H1 (cell line): ENCODE measurements around the gene ARHGAP26. TPM values are rescaled to one million over a fixed set of nuclear protein-coding genes. Genes with fewer than 3 reads are reported as not detected.

Experiments used
- CTCF ChIA-PET: fragments of 300-600 bp; sonication (Branson Sonifier 250); formaldehyde crosslinking; loops from one replicate; lab custom pipeline; 2021; ENCODE audit not compliant: partially characterized antibody; lab: Charles Lee
- POLR2A ChIA-PET: fragments of 300-600 bp; sonication (Branson Sonifier 250); formaldehyde crosslinking; loops from one replicate; lab custom pipeline; 2021; ENCODE audit warnings: inconsistent platforms; ENCODE audit not compliant: partially characterized antibody; lab: Charles Lee
- DNase-seq, 2 experiments: peaks; one replicate each; pipeline versions ENCODE4 v3.0.0 to v3.0.0-alpha.2; 2010 to 2022; ENCODE audit warnings: low spot score in 2 of 2, low read depth in 1 of 2, mixed read lengths in 1 of 2
- FAIRE-seq: peaks from 2 replicates; lab custom pipeline; 2011; peaks lifted over from hg19 to GRCh38; lab: Jason Lieb, UNC
- H2AFZ ChIP-seq: 2 replicates; pipeline ENCODE4 v1.8.1; 2012; ENCODE audit warnings: low read length, inconsistent platforms
- H2AK5ac ChIP-seq: 2 replicates; pipeline ENCODE4 v1.6.1; 2013; ENCODE audit warnings: low read depth, low read length
- H2BK120ac ChIP-seq: replicated peaks from 2 replicates; pipeline ENCODE3; 2013; ENCODE audit warnings: low read depth, low read length, inconsistent platforms
- H2BK12ac ChIP-seq: 2 replicates; pipeline ENCODE4 v1.6.1; 2013; ENCODE audit warnings: low read depth, low read length
- H2BK15ac ChIP-seq: 2 replicates; pipeline ENCODE4 v1.6.1; 2013; ENCODE audit warnings: low read length
- H2BK20ac ChIP-seq: 2 replicates; pipeline ENCODE4 v1.6.1; 2013; ENCODE audit warnings: low read length
- H2BK5ac ChIP-seq: 2 replicates; pipeline ENCODE4 v1.6.1; 2013; ENCODE audit warnings: low read depth, low read length
- H3K14ac ChIP-seq: 2 replicates; pipeline ENCODE4 v1.6.1; 2013; ENCODE audit warnings: inconsistent platforms; ENCODE audit not compliant: insufficient read length
- H3K18ac ChIP-seq: 2 replicates; pipeline ENCODE4 v1.6.1; 2013; ENCODE audit warnings: low read length; ENCODE audit errors: extremely low read depth
- H3K23ac ChIP-seq: 2 replicates; pipeline ENCODE4 v1.6.1; 2013; ENCODE audit warnings: inconsistent platforms; ENCODE audit not compliant: insufficient read length
- H3K23me2 ChIP-seq: 2 replicates; pipeline ENCODE4 v1.6.1; 2013; ENCODE audit warnings: low read depth, low read length
- H3K27ac ChIP-seq: 2 replicates; pipeline ENCODE4 v1.6.1; 2011; ENCODE audit warnings: low read depth, low read length, inconsistent platforms
- H3K27me3 ChIP-seq, 4 experiments: replicated peaks in 1 of 4; 1 replicate in 1 of 4; 2 replicates in 3 of 4; pipeline versions ENCODE4 v1.6.1 to v1.8.1; 2011 to 2013; ENCODE audit warnings: low read length in 3 of 4, mild to moderate bottlenecking in 3 of 4, inconsistent platforms in 2 of 4, mixed read lengths in 2 of 4, moderate library complexity in 1 of 4; ENCODE audit not compliant: control insufficient read depth in 3 of 4, insufficient read depth in 3 of 4; ENCODE audit errors: extremely low read depth in 1 of 4
- H3K36me3 ChIP-seq, 4 experiments: 2 replicates each; pipeline versions ENCODE4 v1.6.1 to v1.8.1; 2011 to 2013; ENCODE audit warnings: mild to moderate bottlenecking in 4 of 4, low read length in 3 of 4, moderate library complexity in 2 of 4, control low read depth in 1 of 4, inconsistent platforms in 1 of 4; ENCODE audit not compliant: insufficient read depth in 4 of 4, control insufficient read depth in 2 of 4
- H3K4ac ChIP-seq: replicated peaks from 2 replicates; pipeline ENCODE3; 2013; ENCODE audit warnings: low read length, low read depth, mixed read lengths, inconsistent platforms; ENCODE audit not compliant: insufficient read length
- H3K4me1 ChIP-seq, 4 experiments: replicated peaks in 1 of 4; 1 replicate in 1 of 4; 2 replicates in 3 of 4; pipeline versions ENCODE4 v1.6.1 to v1.8.1; 2011 to 2013; ENCODE audit warnings: low read length in 3 of 4, inconsistent platforms in 2 of 4, mixed read lengths in 1 of 4; ENCODE audit not compliant: insufficient read depth in 4 of 4, control insufficient read depth in 3 of 4
- H3K4me2 ChIP-seq, 2 experiments: 2 replicates each; pipeline versions ENCODE4 v1.6.1 to v1.8.1; 2011 to 2013; ENCODE audit warnings: low read depth in 2 of 2, low read length in 2 of 2, control low read depth in 1 of 2, inconsistent platforms in 1 of 2, mild to moderate bottlenecking in 1 of 2; ENCODE audit not compliant: insufficient read depth in 1 of 2
- H3K4me3 ChIP-seq, 4 experiments: fragments of 200-600, 300-600 bp in 1 of 4; sonication (generic), shearing (Covaris generic), sonication (Bioruptor Twin) in 1 of 4; 2 replicates each; pipeline versions ENCODE4 v1.5.1 to v1.8.1; 2011 to 2016; ENCODE audit warnings: low read length in 4 of 4, low read depth in 3 of 4, control low read depth in 2 of 4, inconsistent platforms in 2 of 4, mild to moderate bottlenecking in 2 of 4, mixed read lengths in 1 of 4, moderate library complexity in 1 of 4; ENCODE audit not compliant: insufficient read depth in 2 of 4; ENCODE audit errors: extremely low read depth in 1 of 4
- H3K56ac ChIP-seq: replicated peaks from 2 replicates; pipeline ENCODE3; 2013; ENCODE audit warnings: low read depth, mild to moderate bottlenecking, mixed read lengths, low read length, inconsistent platforms; ENCODE audit not compliant: insufficient read length
- H3K79me1 ChIP-seq: 2 replicates; pipeline ENCODE4 v1.6.1; 2013; ENCODE audit warnings: low read depth, low read length, control low read depth
- H3K79me2 ChIP-seq, 2 experiments: 2 replicates each; pipeline versions ENCODE4 v1.6.1 to v1.8.1; 2012 to 2013; ENCODE audit warnings: low read length in 2 of 2, mild to moderate bottlenecking in 2 of 2, inconsistent platforms in 1 of 2; ENCODE audit not compliant: insufficient read depth in 2 of 2, control insufficient read depth in 1 of 2
- H3K9ac ChIP-seq, 4 experiments: replicated peaks in 1 of 4; 1 replicate in 1 of 4; 2 replicates in 3 of 4; pipeline versions ENCODE4 v1.6.1 to v1.8.1; 2011 to 2013; ENCODE audit warnings: low read depth in 3 of 4, low read length in 3 of 4, control low read depth in 2 of 4, mild to moderate bottlenecking in 2 of 4, moderate library complexity in 2 of 4, inconsistent platforms in 1 of 4; ENCODE audit errors: extremely low read depth in 1 of 4
- H3K9me3 ChIP-seq, 2 experiments: 2 replicates each; pipeline versions ENCODE4 v1.6.1 to v1.8.1; 2012 to 2013; ENCODE audit warnings: mild to moderate bottlenecking in 2 of 2, moderate library complexity in 2 of 2, control low read depth in 1 of 2, inconsistent platforms in 1 of 2, low read depth in 1 of 2, low read length in 1 of 2, mixed read lengths in 1 of 2; ENCODE audit not compliant: insufficient read depth in 2 of 2
- H4K20me1 ChIP-seq, 2 experiments: replicated peaks in 1 of 2; 2 replicates each; pipeline versions ENCODE3 to v1.8.1; 2011 to 2013; ENCODE audit warnings: inconsistent platforms in 2 of 2, low read length in 2 of 2, mild to moderate bottlenecking in 1 of 2; ENCODE audit not compliant: insufficient read depth in 2 of 2, control insufficient read depth in 1 of 2
- H4K5ac ChIP-seq: 2 replicates; pipeline ENCODE4 v1.6.1; 2013; ENCODE audit warnings: low read length, low read depth, mixed read lengths, inconsistent platforms; ENCODE audit not compliant: insufficient read length
- H4K8ac ChIP-seq: 2 replicates; pipeline ENCODE4 v1.8.0; 2013; ENCODE audit warnings: mild to moderate bottlenecking, moderate library complexity, low read length, inconsistent platforms; ENCODE audit not compliant: insufficient read depth; ENCODE audit errors: extremely low read depth
- H4K91ac ChIP-seq: replicated peaks from 2 replicates; pipeline ENCODE3; 2013; ENCODE audit warnings: low read length, mixed read lengths, inconsistent platforms; ENCODE audit not compliant: insufficient read length
- CREB1 ChIP-seq: IDR thresholded peaks from 2 replicates; pipeline ENCODE4 v1.6.1; 2012; ENCODE audit warnings: inconsistent platforms
- CTBP2 ChIP-seq: IDR thresholded peaks from 2 replicates; pipeline ENCODE4 v1.7.0; 2011; ENCODE audit warnings: borderline replicate concordance, mild to moderate bottlenecking, moderate library complexity, mixed read lengths, low read length; ENCODE audit not compliant: insufficient read depth, insufficient read length
- EZH2 ChIP-seq: fragments of 200-600 bp; sonication (generic); IDR thresholded peaks from 2 replicates; pipeline ENCODE4 v1.7.1; 2012; ENCODE audit warnings: low read depth, mild to moderate bottlenecking, moderate library complexity, low read length, inconsistent platforms; ENCODE audit not compliant: severe bottlenecking
- FOSL1 ChIP-seq: IDR thresholded peaks from 2 replicates; pipeline ENCODE4 v1.6.1; 2011; ENCODE audit warnings: mild to moderate bottlenecking, low read depth, low read length, moderate library complexity; ENCODE audit not compliant: insufficient read depth
- HDAC6 ChIP-seq: IDR thresholded peaks from one replicate; pipeline ENCODE4 v1.7.1; 2012; ENCODE audit warnings: low read depth, mild to moderate bottlenecking, inconsistent platforms, low read length, moderate library complexity
- JUND ChIP-seq: IDR thresholded peaks from 2 replicates; pipeline ENCODE4 v1.6.1; 2011; ENCODE audit warnings: mild to moderate bottlenecking, improper control_type of control experiment, low read length
- SP1 ChIP-seq: IDR thresholded peaks from 2 replicates; pipeline ENCODE4 v1.6.1; 2011; ENCODE audit warnings: low read depth, low read length
- SP4 ChIP-seq: IDR thresholded peaks from 2 replicates; pipeline ENCODE4 v1.6.1; 2012; ENCODE audit warnings: low read length, inconsistent platforms
- SRF ChIP-seq: IDR thresholded peaks from 2 replicates; pipeline ENCODE4 v1.6.1; 2011; ENCODE audit warnings: mild to moderate bottlenecking, low read depth, low read length, moderate library complexity
- SUZ12 ChIP-seq: fragments of 200-600 bp; sonication (generic); IDR thresholded peaks from 2 replicates; pipeline ENCODE4 v1.6.1; 2012; ENCODE audit warnings: mild to moderate bottlenecking, inconsistent platforms, low read length, moderate library complexity, mixed read lengths
- ZNF274 ChIP-seq: IDR thresholded peaks from 2 replicates; pipeline ENCODE4 v1.7.0; 2012; ENCODE audit warnings: low read length, borderline replicate concordance; ENCODE audit errors: extremely low read depth
- WGBS, 2 experiments: shearing (Covaris generic) in 1 of 2; methylation state at CpG; one replicate each; pipeline versions ENCODE4 v1.1.6 to v1.1.7; 2013 to 2015; ENCODE audit warnings: low lambda C conversion rate in 2 of 2, mixed read lengths in 2 of 2, inconsistent platforms in 1 of 2, low coverage in 1 of 2, missing lambda C conversion rate in 1 of 2; ENCODE audit not compliant: insufficient replicate concordance in 2 of 2, insufficient coverage in 1 of 2, insufficient read length in 1 of 2; ENCODE audit errors: extremely low coverage in 1 of 2, missing lambda C conversion rate in 1 of 2; 5-methylcytosine and 5-hydroxymethylcytosine counted together
- polyA plus RNA-seq, 7 experiments: library from polyadenylated mRNA; depleted of rRNA in 3 of 7; stranded (reverse) in 5 of 7; unstranded in 2 of 7; fragments of >200 nt in 5 of 7; fragments of 200-250 nt in 2 of 7; gene quantifications; 1 replicate in 5 of 7; 2 replicates in 1 of 7; 4 replicates in 1 of 7; pipeline versions ENCODE4 v1.2.1 to v1.2.3, GENCODE V29; 2011 to 2013; ENCODE audit warnings: missing spikeins in 2 of 7, mixed read lengths in 2 of 7
- total RNA-seq: library from RNA; stranded (reverse); fragmentation: NEBNext Ultra II Directional; extraction: Animal tissue kit (Norgen Biotek cat#: 25700); gene quantifications from 2 replicates; pipeline ENCODE4 v1.2.1, GENCODE V29; 2021
- TF ChIP-seq, protein P1 (sequence below), 3 experiments: IDR thresholded peaks; 1 replicate in 2 of 3; 2 replicates in 1 of 3; pipeline versions ENCODE4 v1.5.1 to v1.6.1; 2011; ENCODE audit warnings: low read length in 3 of 3, mild to moderate bottlenecking in 3 of 3, inconsistent platforms in 2 of 3, low read depth in 1 of 3, moderate library complexity in 1 of 3; ENCODE audit not compliant: insufficient read depth in 1 of 3; ENCODE audit errors: control extremely low read depth in 1 of 3

ARHGAP26 gene
- total and polyA plus RNA-seq, 2 of the 8 experiments (the other 6 are each of a cell fraction or from before 2014, with no cell fraction given), result 7.1 to 24.8 TPM

DNA sequence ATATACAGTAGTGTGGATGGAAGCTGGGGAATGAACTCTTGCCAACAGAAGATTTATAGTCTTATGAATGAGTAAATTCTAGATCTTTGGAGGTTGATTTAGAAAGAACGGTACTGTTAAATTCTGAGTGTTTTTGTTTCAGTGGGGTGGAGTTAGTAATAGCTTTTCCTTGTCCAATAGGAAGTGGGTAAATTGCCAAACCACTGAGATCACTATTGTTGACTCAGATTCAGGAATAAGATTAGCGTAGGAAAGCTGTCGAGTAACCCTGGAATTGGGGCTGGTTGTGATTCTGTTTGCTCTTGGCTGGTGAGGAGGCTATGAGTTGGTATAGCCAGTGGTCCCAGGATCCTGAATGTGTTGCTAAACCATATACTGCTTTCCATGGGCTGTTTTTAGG is 155.6 kb downstream of the ARHGAP26 start:
- Histone ChIP-seq H3K79me2 (no peaks in the 10 kb centered on the region), H2BK15ac (no peak overlapping the region), H3K9me3 (no peaks in the 10 kb centered on the region), H3K18ac (no peak overlapping the region)
- no peak for TF ChIP-seq SUZ12
- TF ChIP-seq ZNF274, result no peak
- TF ChIP-seq FOSL1, result no peak
- TF ChIP-seq EZH2, result no peak
- TF ChIP-seq JUND, result no peak
- TF ChIP-seq, protein P1, sequence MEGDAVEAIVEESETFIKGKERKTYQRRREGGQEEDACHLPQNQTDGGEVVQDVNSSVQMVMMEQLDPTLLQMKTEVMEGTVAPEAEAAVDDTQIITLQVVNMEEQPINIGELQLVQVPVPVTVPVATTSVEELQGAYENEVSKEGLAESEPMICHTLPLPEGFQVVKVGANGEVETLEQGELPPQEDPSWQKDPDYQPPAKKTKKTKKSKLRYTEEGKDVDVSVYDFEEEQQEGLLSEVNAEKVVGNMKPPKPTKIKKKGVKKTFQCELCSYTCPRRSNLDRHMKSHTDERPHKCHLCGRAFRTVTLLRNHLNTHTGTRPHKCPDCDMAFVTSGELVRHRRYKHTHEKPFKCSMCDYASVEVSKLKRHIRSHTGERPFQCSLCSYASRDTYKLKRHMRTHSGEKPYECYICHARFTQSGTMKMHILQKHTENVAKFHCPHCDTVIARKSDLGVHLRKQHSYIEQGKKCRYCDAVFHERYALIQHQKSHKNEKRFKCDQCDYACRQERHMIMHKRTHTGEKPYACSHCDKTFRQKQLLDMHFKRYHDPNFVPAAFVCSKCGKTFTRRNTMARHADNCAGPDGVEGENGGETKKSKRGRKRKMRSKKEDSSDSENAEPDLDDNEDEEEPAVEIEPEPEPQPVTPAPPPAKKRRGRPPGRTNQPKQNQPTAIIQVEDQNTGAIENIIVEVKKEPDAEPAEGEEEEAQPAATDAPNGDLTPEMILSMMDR (IDR thresholded peaks at IDR 0.05; ENCODE audit: control extremely low read depth in 1 of 3, insufficient read depth in 1 of 3, low read depth in 1 of 3, low read length in 3 of 3), result no peak
- no peak for TF ChIP-seq SP4
- TF ChIP-seq CREB1, result no peak
- TF ChIP-seq SRF, result no peak
- no peak for TF ChIP-seq HDAC6
- no peak for TF ChIP-seq SP1
- no peak for TF ChIP-seq CTBP2
- TF ChIP-seq, all 59 proteins: peak for 0
- FAIRE-seq, result no peak
- H3K4me2 ChIP-seq, result no peak overlapping the region
- no peak overlapping the region for H3K27ac ChIP-seq
- H2BK120ac ChIP-seq, result no peak overlapping the region
- no peak overlapping the region for H3K4ac ChIP-seq
- H4K5ac ChIP-seq, result no peak overlapping the region
- no peak overlapping the region for H3K9ac ChIP-seq
- H4K91ac ChIP-seq, result no peak overlapping the region
- H2AFZ ChIP-seq, result no peak overlapping the region
- H3K27me3 ChIP-seq, result no peaks in the 10 kb centered on the region
- H3K56ac ChIP-seq, result no peak overlapping the region
- no peaks in the 10 kb centered on the region for H3K4me1 ChIP-seq
- no peak overlapping the region for H2BK5ac ChIP-seq
- H3K36me3 ChIP-seq, result no peaks in the 10 kb centered on the region
- no peak overlapping the region for H2BK12ac ChIP-seq
- H2BK20ac ChIP-seq, result no peak overlapping the region
- no peak for DNase-seq
- no peak overlapping the region for H3K23ac ChIP-seq
- POLR2A ChIA-PET, result no interaction called here
- no peak overlapping the region for H3K4me3 ChIP-seq
- H3K23me2 ChIP-seq, result no peaks in the 10 kb centered on the region
- no peak overlapping the region for H4K8ac ChIP-seq
- peaks cover 0 to 3% of the 10 kb centered on the region in 2 experiments for H4K20me1 ChIP-seq
- H2AK5ac ChIP-seq, result no peak overlapping the region
- CTCF ChIA-PET, result interaction anchor here (0.7 to 4.1 kb wide), 7 partner anchors 10 to 253 kb away, joined by 3 to 23 read pairs (median 4); no protein-coding TSS in a partner anchor
- H3K79me1 ChIP-seq, result no peaks in the 10 kb centered on the region
- no peak overlapping the region for H3K14ac ChIP-seq
- WGBS, 2 experiments, result 89% methylated on average over 3 of the region's 3 CpGs; no CpG with 5 or more reads in 1 of the 2 experiments
